GM12864 (cell line): Measurements from ENCODE around the gene PITHD1.
A peak's percentile ranks its signal among the peaks of the same experiment; 100 is the strongest.
"Not testable (repeated sequence)": the region's sequence is repeated elsewhere in the genome, so short reads cannot be mapped to it uniquely, and the experiment has no call there.

Source experiments
- DNase-seq: peaks from one replicate; pipeline ENCODE4 v3.0.0-alpha.2; 2011; ENCODE audit warnings: low read depth
- H3K4me3 ChIP-seq: 2 replicates; pipeline ENCODE4 v1.5.1; 2011; ENCODE audit warnings: mild to moderate bottlenecking, low read depth, low read length, control low read depth
- TF ChIP-seq, protein P1 (sequence below): IDR thresholded peaks from 2 replicates; pipeline ENCODE4 v1.5.1; 2011; ENCODE audit warnings: low read depth, mild to moderate bottlenecking, moderate library complexity, low read length, control low read depth, inconsistent platforms; ENCODE audit errors: missing control alignments

The PITHD1 gene

DNA sequence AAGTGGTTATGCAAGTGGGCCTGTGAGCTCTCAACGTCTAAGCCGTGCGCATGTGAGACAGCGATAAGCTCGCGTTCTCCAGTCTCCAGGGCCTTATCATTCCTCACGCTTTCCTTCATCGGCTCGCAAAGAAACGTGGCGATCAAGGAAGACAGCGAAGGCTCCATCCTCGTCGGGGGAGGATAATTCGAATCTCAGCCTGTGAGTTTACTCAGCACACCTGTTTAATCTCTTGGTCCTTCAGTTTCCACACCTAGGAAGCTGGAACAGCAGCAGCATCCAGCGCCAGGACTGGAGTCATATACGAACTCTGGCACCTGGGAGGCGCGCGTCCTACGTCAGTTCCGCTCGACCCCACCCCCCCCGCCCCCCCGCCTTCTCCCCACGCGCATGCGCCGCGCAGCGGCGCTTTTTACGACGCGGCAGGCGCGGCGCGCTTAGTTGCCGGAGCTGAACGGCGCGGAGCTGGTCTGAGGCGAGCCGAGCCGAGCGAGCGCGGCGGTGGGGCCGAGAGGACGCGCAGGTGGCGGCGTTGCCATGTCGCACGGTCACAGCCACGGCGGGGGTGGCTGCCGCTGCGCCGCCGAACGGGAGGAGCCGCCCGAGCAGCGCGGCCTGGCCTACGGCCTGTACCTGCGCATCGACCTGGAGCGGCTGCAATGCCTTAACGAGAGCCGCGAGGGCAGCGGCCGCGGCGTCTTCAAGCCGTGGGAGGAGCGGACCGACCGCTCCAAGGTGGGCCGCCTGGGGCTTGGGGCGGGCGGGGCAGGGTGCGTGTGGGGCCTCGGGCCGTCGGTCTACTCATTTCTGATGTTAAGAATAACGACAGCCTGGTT, at the start of gene PITHD1:
PITHD1 (plus strand) TSS at position 440 of the 836 bp plus-strand sequence; CDS start at position 538, 98 bp downstream.
- peak within 1 kb of the TSS; percentile 70 for H3K4me3 ChIP-seq

DNA sequence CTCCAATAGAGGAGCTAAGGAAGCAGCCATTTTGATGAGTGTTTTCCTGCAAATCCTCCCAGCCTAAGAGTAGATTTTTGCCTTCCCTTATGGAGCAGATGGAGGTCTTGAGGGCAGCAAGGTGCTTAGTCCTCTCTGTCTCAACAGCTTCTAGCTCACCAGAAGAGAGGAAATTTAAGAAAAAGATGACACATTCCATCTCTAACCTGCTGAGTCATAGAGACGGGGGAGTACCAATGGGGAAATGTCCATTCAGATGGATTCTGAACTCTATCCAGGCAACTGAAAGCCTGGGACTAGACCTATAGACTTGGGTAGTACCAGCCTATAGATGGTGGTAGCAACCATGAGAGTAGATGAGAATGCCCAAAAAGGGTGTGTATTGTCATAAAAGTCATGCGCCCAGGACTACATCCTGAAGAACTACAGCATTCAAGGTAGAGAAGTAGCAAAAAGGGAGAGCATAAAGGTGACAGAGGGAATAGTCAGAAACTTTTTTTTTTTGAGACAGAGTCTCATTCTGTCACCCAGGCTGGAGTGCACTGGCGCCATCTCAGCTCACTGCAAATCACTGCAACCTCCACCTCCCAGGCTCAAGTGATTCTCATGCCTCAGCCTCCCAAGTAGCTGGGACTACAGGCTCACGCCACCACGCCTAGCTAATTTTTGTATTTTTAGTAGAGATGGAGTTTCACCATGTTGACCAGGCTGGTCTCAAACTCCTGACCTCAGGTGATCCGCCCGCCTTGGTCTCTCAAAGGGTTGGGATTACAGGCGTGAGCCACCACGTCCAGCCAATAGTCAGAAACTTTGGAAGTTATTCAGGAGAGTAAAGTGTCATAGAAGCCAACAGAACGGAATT, 45.6 kb upstream of the PITHD1 start:
- no peak for DNase-seq

More for the DNA sequence above, at the start of gene PITHD1:
- DNase-seq, result peak; percentile 61
- TF ChIP-seq, protein P1, sequence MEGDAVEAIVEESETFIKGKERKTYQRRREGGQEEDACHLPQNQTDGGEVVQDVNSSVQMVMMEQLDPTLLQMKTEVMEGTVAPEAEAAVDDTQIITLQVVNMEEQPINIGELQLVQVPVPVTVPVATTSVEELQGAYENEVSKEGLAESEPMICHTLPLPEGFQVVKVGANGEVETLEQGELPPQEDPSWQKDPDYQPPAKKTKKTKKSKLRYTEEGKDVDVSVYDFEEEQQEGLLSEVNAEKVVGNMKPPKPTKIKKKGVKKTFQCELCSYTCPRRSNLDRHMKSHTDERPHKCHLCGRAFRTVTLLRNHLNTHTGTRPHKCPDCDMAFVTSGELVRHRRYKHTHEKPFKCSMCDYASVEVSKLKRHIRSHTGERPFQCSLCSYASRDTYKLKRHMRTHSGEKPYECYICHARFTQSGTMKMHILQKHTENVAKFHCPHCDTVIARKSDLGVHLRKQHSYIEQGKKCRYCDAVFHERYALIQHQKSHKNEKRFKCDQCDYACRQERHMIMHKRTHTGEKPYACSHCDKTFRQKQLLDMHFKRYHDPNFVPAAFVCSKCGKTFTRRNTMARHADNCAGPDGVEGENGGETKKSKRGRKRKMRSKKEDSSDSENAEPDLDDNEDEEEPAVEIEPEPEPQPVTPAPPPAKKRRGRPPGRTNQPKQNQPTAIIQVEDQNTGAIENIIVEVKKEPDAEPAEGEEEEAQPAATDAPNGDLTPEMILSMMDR, result no peak

GRCh38 chr1:23733281-23733680, 44.9 kb upstream of the PITHD1 start:
- not testable (repeated sequence) for H3K4me3 ChIP-seq, DNase-seq

More for the DNA sequence above, 45.6 kb upstream of the PITHD1 start:
- H3K4me3 ChIP-seq, result no peak overlapping the region
- TF ChIP-seq, protein P1, result no peak

- TF ChIP-seq, protein P1, result no peak
- H3K4me3 ChIP-seq, result no peak overlapping the region
- DNase-seq, result no peak
These were observed 41.6 kb upstream of the PITHD1 start for GRCh38 chr1:23736437-23737134.

DNA sequence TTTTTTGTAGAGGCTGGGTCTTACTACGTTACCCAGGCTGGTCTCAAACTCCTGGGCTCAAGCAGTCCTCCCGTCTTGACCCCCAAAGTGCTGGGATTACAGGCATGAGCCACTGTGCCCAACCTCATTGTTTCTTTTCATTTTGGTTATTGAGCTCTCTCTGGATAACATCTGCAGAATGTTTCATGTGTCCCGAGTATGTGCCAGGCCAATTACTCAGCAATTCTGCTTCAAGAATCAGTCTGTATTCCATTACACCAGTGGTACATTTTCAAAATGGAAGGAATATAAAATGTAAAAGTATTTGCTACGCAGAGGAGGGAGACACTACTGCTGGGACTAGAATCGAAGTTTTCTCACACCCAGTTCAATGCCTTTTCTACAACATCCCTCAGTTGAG, 36.6 kb upstream of the PITHD1 start:
- TF ChIP-seq, protein P1, result no peak
- no peak overlapping the region for H3K4me3 ChIP-seq
- DNase-seq, result no peak

DNA sequence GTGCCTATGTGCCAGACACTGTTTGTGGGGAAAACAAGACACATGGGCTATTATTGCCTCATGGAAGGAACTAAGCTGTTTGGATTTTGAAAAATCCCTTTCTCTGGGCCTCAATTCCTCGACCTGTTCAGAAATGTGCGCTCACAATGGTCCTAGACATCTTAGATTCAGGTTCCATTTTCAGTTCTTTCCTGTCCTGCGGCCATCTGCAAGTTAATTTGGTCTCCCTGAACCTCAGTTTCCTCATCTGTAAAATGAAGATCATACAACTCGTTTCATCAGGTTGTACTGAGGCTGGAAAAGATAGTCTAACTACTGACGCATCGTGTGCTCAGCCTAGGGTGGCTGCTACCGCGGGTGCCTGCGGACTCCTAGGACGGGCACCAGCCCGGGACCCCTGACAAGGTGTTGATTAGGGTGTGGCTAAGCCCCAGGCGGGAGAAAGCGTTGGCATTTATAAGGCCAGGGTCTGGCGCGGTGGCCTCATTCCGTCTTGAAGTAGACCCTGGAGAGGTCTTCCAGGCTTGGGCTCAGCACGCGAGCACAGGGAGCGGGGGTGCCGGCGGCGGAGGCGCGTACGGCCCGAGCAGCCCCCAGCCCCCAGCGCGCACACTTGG, 35.4 kb upstream of the PITHD1 start:
- peak overlapping the region; percentile 81 for H3K4me3 ChIP-seq
- TF ChIP-seq, protein P1, result no peak
- DNase-seq, result no peak
